GM21360 (cell line): ENCODE measurements around the gene AQP6.

Experiments
- ATAC-seq: cut with Tn5 transposase; IDR thresholded peaks from one replicate; pipeline ENCODE4 v1.9.1; 2021; ENCODE audit warnings: mild to moderate bottlenecking, moderate library complexity; ENCODE audit not compliant: unreplicated experiment

The AQP6 gene

GRCh38 chr12:49942921-49943624, 29.7 kb upstream of the AQP6 start:
- ATAC-seq = no peak

- ATAC-seq = no peak
Observed at GRCh38 chr12:49943625-49943960, 29.2 kb upstream of the AQP6 start.

- no peak for ATAC-seq
Observed at GRCh38 chr12:49944046-49944445, 28.7 kb upstream of the AQP6 start.

- ATAC-seq = no peak
Observed at GRCh38 chr12:49944718-49945117, 28.0 kb upstream of the AQP6 start.

GRCh38 chr12:49945394-49946080, 27.2 kb upstream of the AQP6 start:
- ATAC-seq = peak; percentile 73

- no peak for ATAC-seq
Observed at GRCh38 chr12:49946086-49946485, 26.7 kb upstream of the AQP6 start.

- no peak for ATAC-seq
Observed at GRCh38 chr12:49946497-49946896, 26.2 kb upstream of the AQP6 start.

- no peak for ATAC-seq
Observed at GRCh38 chr12:49947593-49948226, 25.0 kb upstream of the AQP6 start.

- ATAC-seq = no peak
Observed at GRCh38 chr12:49948866-49949845, 23.6 kb upstream of the AQP6 start.

GRCh38 chr12:49949866-49950265, 22.9 kb upstream of the AQP6 start:
- no peak for ATAC-seq

GRCh38 chr12:49950273-49951251, 22.2 kb upstream of the AQP6 start, which contains the start of gene AQP2:
AQP2 (plus strand) TSS chr12:49950737; CDS start chr12:49950831, 94 bp downstream.
- no peak for ATAC-seq

GRCh38 chr12:49951411-49952240, 21.1 kb upstream of the AQP6 start:
- ATAC-seq = no peak

GRCh38 chr12:49952391-49953055, 20.2 kb upstream of the AQP6 start:
- ATAC-seq = no peak

GRCh38 chr12:49953151-49953550, 19.6 kb upstream of the AQP6 start:
- ATAC-seq = no peak

- no peak for ATAC-seq
Observed at GRCh38 chr12:49953961-49954846, 18.5 kb upstream of the AQP6 start.

- no peak for ATAC-seq
Observed at GRCh38 chr12:49954863-49955830, 17.6 kb upstream of the AQP6 start.
